Activated CD4-positive, alpha-beta T cell treated with anti-CD3 and anti-CD28 coated beads for 36 hours (primary cell): Measurements from ENCODE around the gene RAB17. TPM values are rescaled to one million over a fixed set of nuclear protein-coding genes. Genes with fewer than 3 reads are reported as not detected.

ENCODE experiments used
- ATAC-seq: fragments of 200-7000 bp; cut with Tn5 transposase; one replicate; pipeline ENCODE4 v1.10.0; 2021; ENCODE audit warnings: mild to moderate bottlenecking, moderate library complexity
- CTCF ChIA-PET: fragments of 350-600 bp; sonication (Branson Sonifier 250); formaldehyde crosslinking; loops from one replicate; lab custom pipeline; 2021; ENCODE audit warnings: antibody characterized with exemption; lab: Charles Lee
- POLR2A ChIA-PET: fragments of 350-600 bp; sonication (Branson Sonifier 250); formaldehyde crosslinking; loops from one replicate; lab custom pipeline; 2021; ENCODE audit warnings: antibody characterized with exemption, inconsistent platforms; lab: Charles Lee
- DNase-seq: peaks from one replicate; pipeline ENCODE4 v3.0.0-alpha.2; 2020
- H3K27ac Mint-ChIP-seq: one replicate; pipeline ENCODE4 v1.8.0; 2021; ENCODE audit warnings: mixed read lengths
- H3K27me3 Mint-ChIP-seq: one replicate; pipeline ENCODE4 v1.8.0; 2021; ENCODE audit warnings: mixed read lengths
- H3K36me3 Mint-ChIP-seq: one replicate; pipeline ENCODE4 v1.8.0; 2021; ENCODE audit warnings: low read depth, mixed read lengths
- H3K4me1 Mint-ChIP-seq: one replicate; pipeline ENCODE4 v1.8.0; 2021; ENCODE audit warnings: mixed read lengths
- H3K4me3 Mint-ChIP-seq: one replicate; pipeline ENCODE4 v1.8.0; 2021; ENCODE audit warnings: mild to moderate bottlenecking, moderate library complexity, mixed read lengths
- H3K9me3 Mint-ChIP-seq: one replicate; pipeline ENCODE4 v1.8.0; 2021; ENCODE audit warnings: low read depth, mixed read lengths
- intact Hi-C, 2 experiments: fragments of 100-400 bp; cut with DNase I in 1 of 2; cut with micrococcal nuclease in 1 of 2; formaldehyde crosslinking; loops; one replicate each; pipeline versions ENCODE4 v1.14.2 to v1.15.1; 2022 to 2024; cut with DNase I, micrococcal nuclease
- total RNA-seq, 2 experiments: library from RNA; stranded (reverse); gene quantifications; one replicate each; pipeline ENCODE4 v1.2.3, GENCODE V29; 2021

RAB17 gene
- under 1 TPM; 0.18 to 0.30 TPM for total RNA-seq

- DNase-seq (peak; percentile 30), ATAC-seq (peak; percentile 58)
- no peak within 1 kb of the TSS for H3K4me3 Mint-ChIP-seq
- peaks cover 10% of the 10 kb centered on the region for H3K4me1 Mint-ChIP-seq
- intact Hi-C loops, result no loop called here
- ChIA-PET CTCF (interaction anchor here (0.6 kb wide), 1 partner anchor 157 kb away, joined by 3 read pairs; no protein-coding TSS in a partner anchor), POLR2A (no interaction called here)
- no peaks in the 10 kb centered on the region for H3K27me3 Mint-ChIP-seq
- H3K36me3 Mint-ChIP-seq, result no peaks in the 10 kb centered on the region
- H3K27ac Mint-ChIP-seq, result no peak within 1 kb of the TSS
- H3K9me3 Mint-ChIP-seq, result no peaks in the 10 kb centered on the region
Measured at GRCh38 chr2:237590272-237591140, at the start of gene RAB17. Gene RAB17 (minus strand): TSS chr2:237590734. CDS start chr2:237586154, 4,580 bp downstream.

DNA sequence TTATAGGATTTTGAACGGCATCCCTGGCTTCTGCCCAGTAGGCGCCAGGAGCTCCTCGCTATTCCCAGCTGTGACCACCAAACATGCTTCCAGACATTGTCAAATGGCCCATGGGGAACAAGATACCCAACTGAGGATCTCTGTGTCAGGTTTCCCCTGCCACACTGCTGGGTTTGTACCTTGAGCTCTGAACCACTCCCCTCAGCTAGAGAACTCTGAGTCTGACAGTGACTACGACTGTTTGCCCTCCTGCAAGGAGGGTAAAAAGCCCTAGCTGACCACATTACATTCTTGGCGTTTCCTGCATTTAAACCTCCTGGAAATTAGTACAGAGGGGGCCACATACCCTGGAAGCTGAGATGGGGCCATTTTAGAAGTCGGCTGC is 49.3 kb upstream of the RAB17 start:
- intact Hi-C loops, result no loop called here
- H3K9me3 Mint-ChIP-seq, result peaks cover 3% of the 10 kb centered on the region
- H3K27ac Mint-ChIP-seq, result no peak overlapping the region
- peaks cover 6% of the 10 kb centered on the region for H3K4me1 Mint-ChIP-seq
- CTCF ChIA-PET, result no interaction called here
- POLR2A ChIA-PET, result no interaction called here
- H3K27me3 Mint-ChIP-seq, result no peaks in the 10 kb centered on the region
- no peaks in the 10 kb centered on the region for H3K36me3 Mint-ChIP-seq
- no peak overlapping the region for H3K4me3 Mint-ChIP-seq
- ATAC-seq (no peak), DNase-seq (no peak)

DNA sequence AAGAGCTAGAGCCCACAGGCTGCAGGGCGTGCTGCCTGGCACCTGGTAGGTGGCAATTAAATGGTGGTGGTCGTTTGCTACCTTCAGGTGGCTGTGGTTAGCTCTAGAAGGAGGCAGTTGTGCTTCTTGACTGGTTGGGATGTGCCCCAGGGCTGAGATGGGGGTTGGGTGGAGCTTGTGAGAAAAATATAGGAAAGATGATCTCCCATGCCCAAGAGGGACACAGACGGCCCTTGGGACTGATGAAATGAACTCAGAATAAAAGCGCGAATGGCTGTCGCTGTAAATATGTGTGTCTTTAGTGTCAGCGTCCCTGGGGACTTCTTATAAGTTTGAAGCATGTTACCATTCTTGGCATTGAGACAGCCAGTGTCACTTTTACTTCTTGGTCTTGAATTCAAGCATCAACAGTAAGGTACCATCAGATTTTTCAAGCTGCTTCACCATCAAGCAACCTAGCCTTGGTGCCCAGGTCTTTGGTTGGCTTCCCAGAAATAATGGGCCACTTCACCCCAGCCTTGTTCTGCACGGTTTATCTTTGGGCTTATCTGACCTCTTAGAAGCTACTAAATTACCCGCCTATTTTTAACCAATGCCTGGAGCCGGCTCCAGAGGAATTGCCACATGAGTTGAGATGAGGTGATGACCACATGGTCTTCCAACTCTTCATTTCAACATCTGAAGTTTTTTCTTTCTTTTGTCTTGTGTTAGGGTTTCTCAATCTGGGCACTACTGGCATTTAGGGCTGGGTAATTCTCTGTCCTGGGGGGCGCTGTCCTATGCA is 48.7 kb upstream of the RAB17 start:
- POLR2A ChIA-PET, result no interaction called here
- peaks cover 6% of the 10 kb centered on the region for H3K4me1 Mint-ChIP-seq
- CTCF ChIA-PET, result interaction anchor here (0.9 to 1.8 kb wide), 2 partner anchors 13 to 34 kb away, joined by 3 to 6 read pairs; no protein-coding TSS in a partner anchor
- H3K27ac Mint-ChIP-seq, result no peak overlapping the region
- peaks cover 4% of the 10 kb centered on the region for H3K9me3 Mint-ChIP-seq
- intact Hi-C loops, result no loop called here
- DNase-seq, result no peak
- ATAC-seq, result no peak
- no peaks in the 10 kb centered on the region for H3K36me3 Mint-ChIP-seq
- no peak overlapping the region for H3K4me3 Mint-ChIP-seq
- H3K27me3 Mint-ChIP-seq, result no peaks in the 10 kb centered on the region

DNA sequence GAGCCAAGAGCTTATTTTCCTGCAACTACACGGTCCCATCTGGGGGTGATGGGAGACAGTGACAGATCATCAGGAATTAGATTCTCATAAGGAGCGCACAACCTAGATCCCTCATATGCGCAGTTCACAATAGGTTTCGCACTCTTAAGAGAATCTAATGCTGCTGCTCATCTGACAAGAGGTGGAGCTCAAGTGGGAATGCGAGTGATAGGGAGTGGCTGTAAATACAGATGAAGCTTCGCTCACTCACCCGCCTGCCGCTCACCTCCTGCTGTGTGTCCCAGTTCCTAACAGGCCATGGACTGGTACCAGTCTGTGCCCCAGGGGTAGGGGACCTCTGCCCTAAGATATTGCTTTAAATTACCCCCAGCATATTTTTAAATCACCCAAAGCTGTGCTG is 47.6 kb upstream of the RAB17 start:
- ChIA-PET POLR2A (no interaction called here), CTCF (interaction anchor here (0.9 to 1.8 kb wide), 3 partner anchors 12 to 35 kb away, joined by 3 to 6 read pairs (median 4); no protein-coding TSS in a partner anchor)
- DNase-seq, result no peak
- no peaks in the 10 kb centered on the region for H3K36me3 Mint-ChIP-seq
- ATAC-seq, result no peak
- peaks cover 6% of the 10 kb centered on the region for H3K4me1 Mint-ChIP-seq
- H3K27ac Mint-ChIP-seq, result no peak overlapping the region
- H3K9me3 Mint-ChIP-seq, result peaks cover 4% of the 10 kb centered on the region
- H3K27me3 Mint-ChIP-seq, result no peaks in the 10 kb centered on the region
- intact Hi-C loops, result no loop called here
- no peak overlapping the region for H3K4me3 Mint-ChIP-seq

DNA sequence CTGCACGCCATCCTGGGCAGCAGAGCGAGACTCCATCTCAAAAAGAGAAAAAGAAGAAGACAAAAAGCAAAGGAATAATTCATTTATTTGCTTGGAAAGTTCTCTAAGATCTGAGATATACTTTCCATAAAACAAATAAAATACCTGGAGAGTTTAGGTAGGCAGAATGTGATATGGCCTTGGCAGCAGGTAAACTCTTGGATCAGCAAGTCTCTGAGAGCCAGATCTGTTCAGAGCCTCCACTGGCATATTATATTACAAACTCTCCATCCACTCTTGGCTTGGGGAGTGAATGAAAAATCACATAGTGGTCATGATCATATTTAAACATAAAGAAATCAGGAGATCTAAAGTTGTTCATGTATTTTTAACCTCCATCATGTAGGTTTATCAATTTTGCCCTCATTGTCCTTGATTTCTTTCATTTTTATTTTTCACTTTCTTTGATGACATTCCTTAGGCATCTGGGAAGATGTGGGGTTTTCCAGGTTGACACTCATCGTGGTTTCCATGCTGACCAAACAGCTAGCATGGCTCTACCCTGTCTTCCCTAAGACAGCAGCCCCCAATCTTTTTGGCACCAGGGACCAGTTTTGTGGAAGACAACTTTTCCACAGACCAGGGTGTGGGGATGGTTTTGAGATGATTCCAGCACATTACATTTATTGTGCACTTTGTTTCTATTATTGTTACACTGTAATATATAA is 47.0 kb upstream of the RAB17 start:
- intact Hi-C loops, result no loop called here
- POLR2A ChIA-PET, result no interaction called here
- no peak for DNase-seq
- Mint-ChIP-seq H3K36me3 (no peaks in the 10 kb centered on the region), H3K4me3 (no peak overlapping the region), H3K27me3 (no peaks in the 10 kb centered on the region), H3K9me3 (peaks cover 4% of the 10 kb centered on the region), H3K27ac (no peak overlapping the region), H3K4me1 (peaks cover 6% of the 10 kb centered on the region)
- CTCF ChIA-PET, result interaction anchor here (0.7 to 1.8 kb wide), 4 partner anchors 12 to 523 kb away, joined by 3 to 6 read pairs (median 4); no protein-coding TSS in a partner anchor
- ATAC-seq, result no peak

- POLR2A ChIA-PET, result no interaction called here
Measured at GRCh38 chr2:237636578-237636977, 46.0 kb upstream of the RAB17 start.

GRCh38 chr2:237633061-237633561 is 42.6 kb upstream of the RAB17 start:
- peaks cover 4% of the 10 kb centered on the region for H3K9me3 Mint-ChIP-seq
- no peaks in the 10 kb centered on the region for H3K36me3 Mint-ChIP-seq
- no peak overlapping the region for H3K4me3 Mint-ChIP-seq
- H3K27me3 Mint-ChIP-seq, result peaks cover 12% of the 10 kb centered on the region
- no peak overlapping the region for H3K27ac Mint-ChIP-seq
- peaks cover 22% of the 10 kb centered on the region for H3K4me1 Mint-ChIP-seq
- POLR2A ChIA-PET, result interaction anchor here (0.6 kb wide), 1 partner anchor 62 kb away, joined by 3 read pairs; no protein-coding TSS in a partner anchor
- DNase-seq, result no peak
- CTCF ChIA-PET, result interaction anchor here (0.9 to 1.3 kb wide), 3 partner anchors 9 to 112 kb away, joined by 3 to 5 read pairs (median 4); no protein-coding TSS in a partner anchor
- no peak for ATAC-seq
- intact Hi-C loops, result no loop called here

More at GRCh38 chr2:237636578-237636977, 46.0 kb upstream of the RAB17 start:
- Mint-ChIP-seq H3K36me3 (no peaks in the 10 kb centered on the region), H3K4me3 (no peak overlapping the region), H3K4me1 (peaks cover 6% of the 10 kb centered on the region), H3K27me3 (no peaks in the 10 kb centered on the region), H3K9me3 (peaks cover 4% of the 10 kb centered on the region), H3K27ac (no peak overlapping the region)
- intact Hi-C loops, result no loop called here
- CTCF ChIA-PET, result interaction anchor here (0.6 to 0.7 kb wide), 2 partner anchors 42 to 524 kb away, joined by 3 read pairs; no protein-coding TSS in a partner anchor
- DNase-seq (no peak), ATAC-seq (peak; percentile 44)

- ATAC-seq (no peak), DNase-seq (no peak)
- POLR2A ChIA-PET, result no interaction called here
- Mint-ChIP-seq H3K9me3 (peaks cover 4% of the 10 kb centered on the region), H3K4me3 (no peak overlapping the region), H3K36me3 (no peaks in the 10 kb centered on the region), H3K4me1 (peaks cover 24% of the 10 kb centered on the region), H3K27me3 (peaks cover 14% of the 10 kb centered on the region), H3K27ac (no peak overlapping the region)
- intact Hi-C loops, result no loop called here
- CTCF ChIA-PET, result interaction anchor here (0.6 to 1.3 kb wide), 3 partner anchors 8 to 113 kb away, joined by 3 to 4 read pairs (median 3); no protein-coding TSS in a partner anchor
Measured at GRCh38 chr2:237631801-237632585, 41.5 kb upstream of the RAB17 start.

- ATAC-seq, result no peak
- H3K4me1 Mint-ChIP-seq, result peaks cover 18% of the 10 kb centered on the region
- H3K36me3 Mint-ChIP-seq, result no peaks in the 10 kb centered on the region
- POLR2A ChIA-PET, result no interaction called here
- H3K27me3 Mint-ChIP-seq, result peaks cover 20% of the 10 kb centered on the region
- H3K9me3 Mint-ChIP-seq, result peaks cover 3% of the 10 kb centered on the region
- intact Hi-C loops, result no loop called here
- CTCF ChIA-PET, result interaction anchor here (0.6 to 1.9 kb wide), 4 partner anchors 14 to 338 kb away, joined by 3 to 5 read pairs (median 4); no protein-coding TSS in a partner anchor
- no peak overlapping the region for H3K27ac Mint-ChIP-seq
- no peak for DNase-seq
- no peak overlapping the region for H3K4me3 Mint-ChIP-seq
Measured at GRCh38 chr2:237631007-237631785, 40.7 kb upstream of the RAB17 start.
